ENCODE data around the gene HRH1.
A peak's percentile ranks its signal among the peaks of the same experiment; 100 is the strongest.
"Not testable (repeated sequence)": the region's sequence is repeated elsewhere in the genome, so short reads cannot be mapped to it uniquely, and the experiment has no call there.

The HRH1 gene

DNA sequence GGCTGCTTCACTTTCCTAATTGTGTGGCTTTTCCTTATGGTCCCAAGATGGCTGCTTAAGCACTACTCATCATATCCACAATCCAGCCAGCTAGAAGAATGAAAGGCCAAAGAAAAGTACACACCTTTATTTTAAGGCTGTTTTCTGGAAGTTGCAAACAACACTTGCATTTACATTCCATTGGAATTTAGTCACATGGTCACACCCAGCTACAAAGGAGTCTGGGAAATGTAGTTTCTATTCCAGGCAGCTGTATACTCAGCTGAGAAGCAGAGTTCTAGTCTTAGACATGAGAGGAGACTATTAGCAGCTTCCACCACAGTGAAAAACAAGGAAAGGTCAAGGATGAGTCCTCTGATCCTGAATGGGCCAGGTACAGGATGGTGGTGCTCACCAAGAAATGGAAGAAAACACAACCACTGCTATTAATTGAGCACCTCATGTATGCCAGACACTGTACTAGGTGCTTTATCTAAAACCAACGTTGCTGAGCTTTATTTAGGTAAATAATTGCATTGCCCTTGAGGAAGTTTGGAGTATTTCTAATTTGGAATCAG is 89.9 kb downstream of the HRH1 start:
- no peak for DNase-seq (ENCODE audit: low spot score)

DNA sequence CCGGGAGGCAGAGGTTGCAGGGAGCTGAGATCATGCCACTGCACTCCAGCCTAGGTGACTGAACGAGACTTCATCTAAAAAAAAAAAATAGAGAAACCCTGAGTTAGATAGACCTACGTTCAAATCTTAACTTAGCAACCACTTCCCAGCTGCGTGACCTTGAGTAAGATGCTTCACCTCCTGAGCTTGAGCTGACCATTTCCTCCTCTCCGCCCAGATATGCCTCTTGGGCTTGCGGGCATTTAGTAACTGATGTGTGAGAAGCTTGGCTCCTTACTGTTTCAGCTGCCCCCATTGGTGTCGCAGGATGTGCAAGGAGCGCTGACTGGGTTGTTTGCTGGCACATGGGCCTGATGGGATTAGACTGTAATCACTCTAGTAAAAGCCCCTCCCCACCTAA is 91.0 kb downstream of the HRH1 start:
- DNase-seq (ENCODE audit: low spot score) = no peak

DNA sequence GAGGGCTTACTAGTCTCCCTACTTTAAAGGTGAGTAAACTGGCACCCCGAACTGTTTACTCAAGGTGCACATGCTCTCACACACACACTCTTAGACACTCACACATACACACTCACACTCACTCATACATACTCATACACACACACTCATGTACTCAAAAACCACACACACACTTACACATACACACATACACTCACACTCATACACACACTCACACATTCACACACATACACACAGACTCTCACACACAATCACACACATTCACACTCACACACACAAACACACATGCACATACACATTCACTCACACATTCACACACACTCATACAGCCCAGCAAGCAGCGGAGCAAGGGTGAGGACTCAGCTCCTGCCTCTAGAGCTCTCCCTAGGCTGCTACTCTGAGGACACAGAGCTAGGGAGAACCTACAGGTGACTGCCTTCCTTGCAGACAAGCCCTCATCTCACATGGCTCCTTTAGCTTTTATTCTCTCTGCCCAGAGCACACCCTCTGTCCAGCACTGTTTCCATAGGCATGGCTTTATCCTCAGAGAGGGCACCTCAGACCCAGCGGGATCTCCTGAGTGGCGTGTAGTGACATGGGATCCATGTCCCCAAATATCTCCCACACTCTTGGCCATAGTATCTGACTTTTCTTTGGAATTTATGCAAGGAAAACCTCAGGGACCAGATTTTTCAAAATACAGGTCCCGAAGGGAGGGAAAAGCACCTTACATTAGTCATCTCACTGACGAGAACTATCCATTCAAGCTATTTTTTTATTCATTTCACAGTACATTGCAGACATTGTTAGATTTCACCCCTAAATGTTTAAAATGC is 91.8 kb downstream of the HRH1 start:
- no peak for DNase-seq (ENCODE audit: low spot score)

DNA sequence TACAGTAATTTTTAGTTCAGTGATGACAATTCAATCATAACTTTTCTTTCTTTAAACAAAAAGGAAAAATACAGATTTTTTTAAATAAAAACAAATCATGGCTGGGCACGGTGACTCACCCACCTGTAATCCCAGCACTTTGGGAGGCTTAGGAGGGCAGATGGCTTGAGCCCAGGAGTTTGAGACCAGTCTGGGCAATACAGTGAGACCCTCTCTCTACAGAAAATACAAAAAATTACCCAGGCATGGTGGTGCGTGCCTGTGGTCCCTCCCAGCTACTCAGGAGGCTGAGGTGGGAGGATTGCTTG is 92.3 kb downstream of the HRH1 start:
- no peak for DNase-seq (ENCODE audit: low spot score)

GRCh38 chr3:11247362-11247761 is 93.1 kb downstream of the HRH1 start:
- DNase-seq (ENCODE audit: low spot score) = no peak

DNA sequence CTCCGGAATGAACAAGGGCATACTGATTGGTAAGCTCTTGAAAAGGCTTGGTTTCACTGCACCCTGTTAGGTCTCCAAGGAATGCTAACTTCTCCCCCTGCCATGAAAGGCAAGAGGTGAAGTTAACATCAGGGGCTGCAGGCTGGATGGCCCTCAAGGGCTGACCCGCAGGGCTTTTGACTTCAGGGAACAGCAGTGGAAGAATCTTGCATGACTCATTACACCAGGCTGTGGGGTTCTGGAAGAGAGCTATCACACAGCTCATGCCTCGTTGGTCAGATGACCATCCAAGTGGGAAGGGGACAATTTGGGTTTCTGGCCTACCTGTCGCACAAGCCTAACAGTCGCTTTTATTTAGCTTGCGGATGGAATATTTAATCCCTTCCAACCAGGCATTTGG is 94.3 kb downstream of the HRH1 start:
- DNase-seq (ENCODE audit: low spot score) = no peak

- DNase-seq (ENCODE audit: low spot score) = no peak
These were observed 96.9 kb downstream of the HRH1 start for GRCh38 chr3:11250902-11251806.

DNA sequence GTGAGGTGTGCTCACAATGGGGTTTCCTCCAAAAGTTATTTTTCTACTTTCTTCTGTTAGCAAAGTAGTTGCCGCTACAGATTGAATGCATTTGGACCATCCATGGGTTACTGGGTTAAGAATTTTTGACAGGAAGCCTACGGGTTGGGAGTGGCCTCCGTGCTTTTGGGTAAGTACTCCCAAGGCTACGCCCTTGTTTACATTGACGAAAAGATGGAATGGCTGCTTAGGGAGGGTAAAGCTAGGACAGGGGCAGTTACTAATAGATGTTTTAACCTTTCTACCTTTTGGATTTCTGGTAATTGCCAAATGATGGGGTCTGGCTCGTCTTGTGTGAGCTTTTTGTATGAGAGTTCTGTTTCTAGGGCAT is 97.5 kb downstream of the HRH1 start:
- DNase-seq (ENCODE audit: low spot score) = no peak

DNA sequence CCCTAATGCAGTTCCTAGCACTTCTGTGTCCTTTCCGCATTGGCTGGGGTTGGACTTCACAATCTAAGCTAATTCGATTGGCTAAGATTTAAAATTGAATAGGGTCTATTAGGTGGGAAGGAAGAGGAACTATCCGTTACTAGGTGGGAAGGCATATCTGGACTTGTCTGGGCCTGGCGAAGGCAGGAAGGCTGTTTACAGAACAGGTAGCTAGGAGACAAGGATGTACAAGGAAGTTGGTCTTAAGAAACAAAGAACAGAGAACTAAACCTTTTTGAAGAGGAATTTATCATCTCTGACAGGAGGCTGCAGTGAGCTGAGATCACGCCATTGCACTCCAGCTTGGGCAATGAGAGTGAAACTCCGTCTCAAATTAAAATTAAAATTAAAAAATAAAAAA is 100.6 kb downstream of the HRH1 start:
- no peak for DNase-seq (ENCODE audit: low spot score)

DNA sequence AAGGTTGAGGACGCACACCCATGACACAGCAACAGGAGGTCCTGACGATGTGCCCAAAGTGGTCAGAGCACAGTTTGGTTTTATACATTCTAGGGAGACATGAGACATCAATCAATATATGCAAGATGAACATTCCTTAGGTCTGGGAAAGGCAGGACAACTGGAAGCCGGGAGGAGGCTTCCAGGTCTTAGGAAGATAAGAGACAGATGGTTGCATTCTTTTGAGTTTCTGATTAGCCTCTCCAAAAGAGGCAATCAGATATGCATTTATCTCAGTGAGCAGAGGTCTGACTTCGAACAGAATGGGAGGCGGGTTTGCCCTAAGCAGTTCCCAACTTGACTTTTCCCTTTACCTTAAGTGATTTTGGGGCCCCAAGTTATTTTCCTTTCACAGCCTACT is 101.2 kb downstream of the HRH1 start:
- not testable (repeated sequence) for DNase-seq (ENCODE audit: low spot score)

- DNase-seq (ENCODE audit: low spot score) = no peak
These were observed 104.7 kb downstream of the HRH1 start for GRCh38 chr3:11258958-11259357.

DNA sequence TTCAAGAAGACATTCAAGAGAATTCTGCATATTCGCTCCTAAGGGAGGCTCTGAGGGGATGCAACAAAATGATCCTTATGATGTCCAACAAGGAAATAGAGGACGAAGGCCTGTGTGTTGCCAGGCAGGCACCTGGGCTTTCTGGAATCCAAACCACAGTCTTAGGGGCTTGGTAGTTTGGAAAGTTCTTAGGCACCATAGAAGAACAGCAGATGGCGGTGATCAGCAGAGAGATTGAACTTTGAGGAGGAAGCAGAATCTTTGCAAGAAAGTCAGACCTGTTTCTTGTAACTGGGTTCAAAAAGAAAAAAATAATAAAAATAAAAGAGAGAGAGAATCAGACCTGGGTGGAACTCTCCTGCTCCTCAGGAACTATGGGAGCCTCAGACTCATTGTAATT is 106.2 kb downstream of the HRH1 start:
- DNase-seq (ENCODE audit: low spot score) = no peak

GRCh38 chr3:11269007-11269406 is 114.7 kb downstream of the HRH1 start:
- DNase-seq (ENCODE audit: low spot score) = no peak

DNA sequence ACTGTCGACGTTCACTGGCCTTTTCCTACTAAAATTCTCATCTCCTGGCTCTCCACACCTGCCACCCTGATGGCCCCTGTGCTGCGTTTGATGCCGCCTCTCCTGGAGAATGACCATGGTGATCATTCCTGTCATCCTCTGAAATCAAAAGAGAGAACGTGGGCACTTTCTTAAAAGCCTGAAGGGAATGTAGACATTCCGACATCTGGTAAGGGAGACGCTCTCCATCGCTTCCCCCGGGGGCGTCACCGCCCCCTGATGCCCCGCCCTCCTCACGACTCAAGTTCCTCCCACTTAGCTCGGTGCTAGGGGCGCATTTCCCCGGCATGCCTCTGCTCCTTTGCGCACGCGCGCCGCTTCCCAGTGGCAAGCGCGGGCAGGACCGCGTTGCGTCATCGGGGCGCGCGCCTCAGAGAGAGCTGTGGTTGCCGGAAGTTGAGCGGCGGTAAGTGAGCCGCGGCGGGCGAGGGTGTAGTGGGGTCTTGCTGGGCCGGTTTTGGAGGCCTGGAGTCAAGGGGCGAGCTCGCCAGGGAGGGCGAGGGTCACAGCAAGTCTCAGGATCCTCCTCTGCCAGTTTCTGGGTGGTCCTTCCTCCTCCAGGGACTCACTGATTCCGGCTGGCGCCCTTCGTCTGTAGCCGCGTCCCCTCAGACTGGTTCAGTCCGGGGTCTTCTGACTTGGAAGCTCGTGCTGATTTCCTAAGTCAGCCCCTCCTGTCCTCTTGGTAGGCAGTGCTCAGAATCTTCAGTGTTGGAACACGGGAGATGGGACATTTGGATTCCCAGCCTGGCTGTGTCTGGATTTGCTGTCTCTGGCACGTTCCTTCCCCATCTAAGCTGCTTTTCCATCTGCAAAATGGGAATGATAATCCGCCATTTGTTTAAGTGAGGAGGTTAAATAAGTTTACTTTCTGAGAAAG is 118.0 kb downstream of the HRH1 start, which contains the start of gene ATG7:
Gene ATG7 (plus strand): TSS at position 412 of the 919 bp plus-strand sequence. CDS start 26,299 bp downstream, outside the sequence.
- DNase-seq (ENCODE audit: low spot score) = peak; percentile 97

DNA sequence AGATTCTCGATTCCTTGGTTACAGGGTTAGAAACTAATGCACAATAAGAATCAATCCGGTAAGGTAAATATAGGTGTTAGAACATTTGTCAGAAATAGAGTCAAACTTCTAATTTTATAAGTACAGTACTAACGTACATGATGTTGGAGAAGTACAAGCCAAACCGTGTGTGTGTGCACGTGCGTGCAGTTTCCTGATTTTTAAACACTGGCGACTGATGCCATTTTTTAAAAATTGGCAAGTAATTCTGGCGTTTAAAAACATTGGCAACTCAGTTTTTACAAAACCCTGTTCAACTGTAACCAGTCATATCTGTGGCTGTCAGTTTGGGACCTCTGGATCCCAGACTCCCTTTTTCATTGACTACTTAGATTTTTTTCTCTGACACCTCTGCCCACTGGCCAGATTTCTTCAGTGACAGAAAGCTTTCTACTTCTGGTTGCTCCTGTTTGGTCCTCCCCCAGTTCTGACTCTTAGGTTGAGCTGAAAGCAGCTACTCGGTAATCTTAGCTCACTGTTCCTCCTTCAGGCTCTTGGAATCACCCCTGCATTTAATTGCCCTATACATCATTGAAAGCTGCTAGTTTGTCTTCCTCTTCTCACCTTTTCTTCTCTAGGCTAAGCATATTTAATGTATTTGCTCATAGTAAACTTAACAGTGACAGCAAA is 118.7 kb downstream of the HRH1 start:
- DNase-seq (ENCODE audit: low spot score) = peak; percentile 23

GRCh38 chr3:11273891-11274291 is 119.6 kb downstream of the HRH1 start:
- DNase-seq (ENCODE audit: low spot score) = peak; percentile 87

DNA sequence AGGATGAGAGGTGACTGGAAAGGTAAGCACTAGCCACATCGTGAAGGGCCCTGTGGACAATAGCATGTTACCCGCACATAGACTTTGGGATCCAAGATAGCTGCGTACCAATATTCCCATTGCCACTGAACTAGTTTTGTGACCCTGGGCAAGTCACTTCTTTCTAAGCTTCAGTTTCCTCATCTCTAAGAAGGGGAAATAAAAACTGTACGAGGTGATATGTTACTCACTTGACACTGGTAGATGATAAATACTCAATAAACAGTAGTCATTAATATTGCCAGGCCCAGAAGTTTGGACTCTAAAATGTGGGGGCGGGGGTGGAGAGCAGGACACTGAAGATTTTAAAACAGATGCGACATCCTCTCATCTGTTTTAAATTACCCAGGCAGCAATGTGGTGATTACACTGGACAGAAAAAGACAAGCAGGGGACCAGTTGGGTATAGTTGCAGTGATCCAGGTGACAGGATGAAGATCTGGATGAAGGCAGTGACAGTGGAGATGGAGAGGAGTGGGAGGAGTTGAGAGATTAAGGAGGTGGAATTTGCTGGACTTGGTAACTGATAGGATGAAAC is 120.4 kb downstream of the HRH1 start:
- no peak for DNase-seq (ENCODE audit: low spot score)

DNA sequence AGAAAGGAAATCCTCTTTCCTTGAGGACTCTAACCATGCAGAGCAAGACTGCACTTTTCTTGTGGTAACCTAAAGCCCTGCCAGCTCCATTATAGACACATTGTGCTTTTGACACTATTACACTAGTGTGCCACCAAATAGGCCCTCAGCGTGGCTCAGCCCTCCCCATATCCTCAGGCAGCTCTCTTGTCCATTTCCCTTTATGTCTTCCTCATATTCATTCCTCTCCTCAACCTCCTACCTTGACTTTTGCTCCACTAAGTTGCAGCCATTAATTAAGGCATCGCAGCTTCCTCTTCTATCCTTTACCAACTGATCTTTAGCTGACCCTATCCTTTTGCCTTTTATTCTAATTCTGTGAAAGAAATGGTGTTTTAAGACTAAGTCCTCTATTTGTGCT is 121.6 kb downstream of the HRH1 start:
- DNase-seq (ENCODE audit: low spot score) = no peak

GRCh38 chr3:11276901-11277300 is 122.6 kb downstream of the HRH1 start:
- no peak for DNase-seq (ENCODE audit: low spot score)

DNA sequence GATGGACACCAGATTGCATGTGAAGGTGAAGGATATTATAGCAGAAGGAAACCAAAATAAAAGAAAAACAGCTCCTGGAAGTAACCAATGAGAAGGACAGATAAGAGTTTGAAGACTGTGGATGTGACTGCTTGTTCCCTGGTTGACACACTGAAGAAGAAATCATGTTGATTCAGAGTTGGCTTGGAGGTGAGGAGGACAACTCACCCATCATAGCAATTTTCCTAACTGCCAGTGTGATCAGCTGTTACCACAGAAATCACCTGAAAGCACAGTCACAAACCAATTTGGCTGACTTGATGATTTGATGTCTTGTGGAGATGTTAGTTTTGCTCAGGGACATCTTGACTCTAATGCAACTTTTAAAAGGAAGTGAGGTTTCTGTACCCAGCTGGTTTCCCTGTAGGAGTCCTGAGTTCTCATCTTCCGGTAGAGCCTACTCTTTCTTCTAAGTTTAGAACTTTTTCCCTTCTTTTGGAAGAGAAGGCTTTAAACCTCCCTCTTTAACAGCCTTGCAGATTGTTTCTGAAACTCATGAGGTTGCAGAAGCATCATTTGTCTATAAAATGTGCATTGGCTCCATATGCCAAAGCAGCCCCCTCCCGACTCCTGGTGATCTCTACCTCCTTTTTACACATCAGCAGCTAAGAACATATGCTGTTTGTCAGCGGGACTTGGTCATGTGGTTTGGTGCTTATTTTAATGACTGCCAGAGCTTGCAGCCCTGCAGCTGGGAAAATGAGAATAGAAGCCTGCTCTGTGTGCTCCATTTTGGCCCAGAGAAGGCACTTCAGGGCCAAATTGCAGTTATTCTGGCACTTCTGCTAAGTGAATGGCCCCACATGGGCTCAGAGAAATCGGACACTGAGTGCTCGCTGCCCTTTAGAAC is 128.2 kb downstream of the HRH1 start:
- DNase-seq (ENCODE audit: low spot score) = peak; percentile 96
